Transverse colon (tissue), 4 donors: Measurements from ENCODE around the gene RFFL. TPM values are rescaled to one million over a fixed set of nuclear protein-coding genes. Genes with fewer than 3 reads are reported as not detected.

Source experiments
- DNase-seq: peaks from one replicate; pipeline ENCODE4 v3.0.0-alpha.2; 2019
- H3K27ac ChIP-seq, 4 donors: fragments of 200-600 bp; sonication (generic); 2 replicates each; pipeline ENCODE4 v1.5.1; 2016 to 2018; ENCODE audit warnings: inconsistent platforms in 4 of 4
- H3K27me3 ChIP-seq: fragments of 200-600 bp; sonication (generic); 2 replicates; pipeline ENCODE4 v1.5.1; 2017; ENCODE audit warnings: inconsistent platforms
- H3K36me3 ChIP-seq, 4 donors: fragments of 200-600 bp; sonication (generic); 2 replicates each; pipeline ENCODE4 v1.5.1; 2017 to 2019; ENCODE audit warnings: inconsistent platforms in 4 of 4
- H3K4me1 ChIP-seq, 4 donors: fragments of 200-600 bp; sonication (generic); 2 replicates each; pipeline ENCODE4 v1.5.1; 2017 to 2020; ENCODE audit warnings: inconsistent platforms in 4 of 4
- H3K4me3 ChIP-seq, 4 donors: fragments of 200-600 bp; sonication (generic); 1 replicate in 1 of 4; 2 replicates in 3 of 4; pipeline versions ENCODE4 v1.5.1 to v1.6.1; 2017 to 2019; ENCODE audit warnings: inconsistent platforms in 4 of 4
- H3K9me3 ChIP-seq, 2 donors: fragments of 200-600 bp; sonication (generic); 2 replicates each; pipeline ENCODE4 v1.5.1; 2017 to 2019; ENCODE audit warnings: inconsistent platforms in 2 of 2
- EP300 ChIP-seq: sonication (generic); formaldehyde crosslinking; IDR thresholded peaks from one replicate; pipeline ENCODE4 v1.6.1; 2017; ENCODE audit warnings: antibody characterized with exemption, low read depth
- POLR2A ChIP-seq: fragments of 450-650 bp; IDR thresholded peaks from one replicate; pipeline ENCODE4 v1.6.1; 2016; ENCODE audit warnings: antibody characterized with exemption, mild to moderate bottlenecking, moderate library complexity
- POLR2AphosphoS5 ChIP-seq, 3 donors: sonication (generic); formaldehyde crosslinking; IDR thresholded peaks; one replicate each; pipeline ENCODE4 v1.6.1; 2016; ENCODE audit warnings: antibody characterized with exemption in 3 of 3
- WGBS, 2 donors: methylation state at CpG; one replicate each; pipeline ENCODE4 v1.1.5; 2018; ENCODE audit warnings: low coverage in 1 of 2; 5-methylcytosine and 5-hydroxymethylcytosine counted together
- in situ Hi-C, 4 donors: fragments of 200-750 bp; cut with MboI; loops; one replicate each; pipeline versions ENCODE4 v1.15.0 to v1.15.1; 2017; ENCODE audit warnings: low sequenced_read_pairs in 3 of 4, low pct_ligation_motif_present in 1 of 4, low pct_unique_long_range_greater_than_20kb in 1 of 4
- intact Hi-C: fragments of 100-400 bp; cut with DNase I; formaldehyde crosslinking; loops from one replicate; pipeline ENCODE4 v1.15.1; 2023; ENCODE audit warnings: low total_unique reads
- total RNA-seq, 4 donors: library from RNA; depleted of rRNA; stranded (reverse); fragments of >200 nt; gene quantifications; one replicate each; pipeline ENCODE4 v1.1.0, GENCODE V29; 2016
- TF ChIP-seq, protein P1 (sequence below), 5 experiments: fragments of 200-600 bp in 3 of 5; fragments of 450-650 bp in 2 of 5; sonication (generic) in 3 of 5; IDR thresholded peaks; 1 replicate in 2 of 5; 2 replicates in 3 of 5; pipeline ENCODE4 v1.5.1; 2016 to 2017; ENCODE audit warnings: antibody characterized with exemption in 5 of 5, inconsistent platforms in 3 of 5, mild to moderate bottlenecking in 2 of 5, moderate library complexity in 1 of 5

RFFL gene
- total RNA-seq, 4 donors from 2014 or later, result 40.6 to 75.8 (median 50.7) TPM

DNA sequence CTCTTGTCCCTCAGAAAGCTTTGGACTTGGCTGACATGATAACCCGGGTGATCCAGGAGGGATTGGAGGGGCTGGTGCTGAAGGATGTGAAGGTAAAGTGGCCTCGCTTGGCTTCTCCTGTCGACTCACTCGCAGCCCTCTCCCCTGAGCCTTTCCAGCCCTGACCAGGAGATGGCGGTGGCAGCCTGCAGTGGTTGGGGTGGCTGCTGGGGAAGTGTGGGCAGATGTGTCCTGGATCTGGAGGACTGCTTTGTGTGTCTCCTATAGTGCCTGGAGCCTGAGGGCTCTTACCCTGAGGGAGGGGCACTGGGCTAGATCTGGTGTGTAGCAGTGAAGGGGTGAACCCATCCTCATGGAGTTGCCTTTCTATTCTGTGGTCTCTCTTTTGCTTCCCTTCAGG, 65.3 kb downstream of the RFFL start:
- intact Hi-C loops, result loop anchor here (1.0 kb wide), 1 partner anchor 91 kb away; no protein-coding TSS in a partner anchor
- Histone ChIP-seq H3K36me3 (peaks cover 0 to 16% (median 2%) of the 10 kb centered on the region in 4 donors), H3K4me3 (no peak overlapping the region), H3K27me3 (no peaks in the 10 kb centered on the region), H3K9me3 (no peaks in the 10 kb centered on the region), H3K27ac (peak overlapping the region; percentile 66 to 87 (median 76)), H3K4me1 (peaks cover 0 to 31% (median 5%) of the 10 kb centered on the region in 4 donors)
- 30 to 31% methylated on average over 2 to 5 of the region's 5 CpGs for WGBS, 2 donors
- in situ Hi-C loops, result loop anchor here (10.0 to 25.0 kb wide), 2 partner anchors 89 to 97 kb away; no protein-coding TSS in a partner anchor
- no peak for TF ChIP-seq POLR2A
- TF ChIP-seq EP300, result no peak
- TF ChIP-seq, protein P1, sequence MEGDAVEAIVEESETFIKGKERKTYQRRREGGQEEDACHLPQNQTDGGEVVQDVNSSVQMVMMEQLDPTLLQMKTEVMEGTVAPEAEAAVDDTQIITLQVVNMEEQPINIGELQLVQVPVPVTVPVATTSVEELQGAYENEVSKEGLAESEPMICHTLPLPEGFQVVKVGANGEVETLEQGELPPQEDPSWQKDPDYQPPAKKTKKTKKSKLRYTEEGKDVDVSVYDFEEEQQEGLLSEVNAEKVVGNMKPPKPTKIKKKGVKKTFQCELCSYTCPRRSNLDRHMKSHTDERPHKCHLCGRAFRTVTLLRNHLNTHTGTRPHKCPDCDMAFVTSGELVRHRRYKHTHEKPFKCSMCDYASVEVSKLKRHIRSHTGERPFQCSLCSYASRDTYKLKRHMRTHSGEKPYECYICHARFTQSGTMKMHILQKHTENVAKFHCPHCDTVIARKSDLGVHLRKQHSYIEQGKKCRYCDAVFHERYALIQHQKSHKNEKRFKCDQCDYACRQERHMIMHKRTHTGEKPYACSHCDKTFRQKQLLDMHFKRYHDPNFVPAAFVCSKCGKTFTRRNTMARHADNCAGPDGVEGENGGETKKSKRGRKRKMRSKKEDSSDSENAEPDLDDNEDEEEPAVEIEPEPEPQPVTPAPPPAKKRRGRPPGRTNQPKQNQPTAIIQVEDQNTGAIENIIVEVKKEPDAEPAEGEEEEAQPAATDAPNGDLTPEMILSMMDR (IDR thresholded peaks at IDR 0.05), result peak; percentile 76 to 94 (median 79)
- TF ChIP-seq POLR2AphosphoS5 (IDR thresholded peaks at IDR 0.05), result peak in 1 of 3 donors; percentile 24
- DNase-seq, result peak; percentile 80

DNA sequence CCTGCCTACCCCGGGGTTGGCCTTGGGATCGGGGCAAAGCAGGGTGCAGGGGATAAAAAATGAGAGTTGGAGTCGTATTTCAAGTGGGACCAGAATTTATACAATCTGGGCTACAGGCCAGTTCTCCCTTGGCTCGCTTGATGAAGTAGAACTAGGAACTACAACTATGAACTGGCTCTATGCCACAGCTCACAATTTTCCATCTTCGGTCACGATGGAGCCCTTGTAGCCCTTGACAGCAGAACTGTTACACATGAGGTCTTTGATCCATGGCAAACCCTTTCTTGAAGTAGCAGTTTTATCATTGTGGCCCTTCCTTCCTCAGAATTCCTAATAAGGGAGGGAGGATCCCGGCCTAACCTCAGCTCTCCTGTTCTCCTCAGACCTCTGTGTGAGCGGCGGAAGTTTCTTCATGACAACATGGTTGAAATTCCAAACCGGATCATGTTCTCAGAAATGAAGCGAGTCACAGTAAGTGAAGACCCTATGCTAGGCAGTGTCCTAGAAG, 66.1 kb downstream of the RFFL start:
- 28 to 55% methylated on average over 3 to 11 of the region's 11 CpGs for WGBS, 2 donors

DNA sequence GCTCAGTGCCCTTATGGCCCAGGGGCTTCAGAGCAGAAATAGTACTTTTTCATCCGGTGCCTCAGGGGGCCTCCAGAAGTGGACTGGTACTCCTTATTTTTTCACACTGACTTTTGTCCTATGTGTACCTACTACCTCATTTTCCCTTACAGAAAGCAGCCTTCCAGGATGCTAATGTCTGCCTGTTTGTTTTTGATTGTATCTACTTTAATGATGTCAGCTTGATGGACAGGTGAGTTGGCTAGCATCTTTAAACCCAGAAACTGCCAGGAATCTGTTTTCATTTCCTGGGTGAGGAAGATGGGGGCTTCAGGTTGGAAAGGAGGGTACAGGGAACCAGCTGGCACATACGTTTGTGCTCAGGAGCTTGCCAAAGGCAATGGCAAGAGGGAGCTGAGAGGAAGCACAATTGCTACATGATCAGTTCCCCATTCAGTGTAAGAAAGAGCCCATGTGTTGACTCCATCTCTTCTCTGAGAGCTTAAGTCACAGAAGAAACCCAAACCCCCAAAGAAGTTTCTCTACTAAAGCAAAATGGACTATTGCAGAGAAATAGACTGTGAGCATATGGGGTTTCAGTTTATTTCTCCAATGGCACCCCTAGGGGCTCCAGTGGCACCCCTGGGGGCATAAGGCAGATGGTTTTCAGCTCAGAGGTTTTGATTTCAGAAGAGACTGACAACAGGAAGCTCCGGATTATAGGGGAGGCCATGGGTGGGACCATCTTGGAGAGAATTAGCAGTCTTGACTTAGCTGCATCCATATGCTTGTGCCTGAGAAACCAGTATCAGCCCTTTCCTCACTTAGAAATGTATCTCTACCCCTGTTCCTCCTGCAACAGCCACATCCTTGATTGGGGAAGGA, 66.9 kb downstream of the RFFL start:
- H3K4me1 ChIP-seq, result peaks cover 0 to 30% (median 3%) of the 10 kb centered on the region in 4 donors
- TF ChIP-seq POLR2A, result no peak
- no peak for TF ChIP-seq EP300
- no peak for TF ChIP-seq POLR2AphosphoS5 (IDR thresholded peaks at IDR 0.05)
- TF ChIP-seq, protein P1 (IDR thresholded peaks at IDR 0.05), result no peak
- H3K27me3 ChIP-seq, result no peaks in the 10 kb centered on the region
- H3K27ac ChIP-seq, result peak overlapping the region; percentile 54 to 87 (median 70)
- no peak for DNase-seq
- H3K9me3 ChIP-seq, result no peaks in the 10 kb centered on the region
- peaks cover 0 to 23% (median 6%) of the 10 kb centered on the region in 4 donors for H3K36me3 ChIP-seq
- no peak overlapping the region for H3K4me3 ChIP-seq
- 67 to 75% methylated on average over 1 to 3 of the region's 3 CpGs for WGBS, 2 donors
- in situ Hi-C loops, result loop anchor here (10.0 to 25.0 kb wide), 2 partner anchors 91 to 98 kb away; no protein-coding TSS in a partner anchor
- intact Hi-C loops, result no loop called here

More for the DNA sequence above, 66.1 kb downstream of the RFFL start:
- Histone ChIP-seq H3K4me1 (peaks cover 0 to 31% (median 5%) of the 10 kb centered on the region in 4 donors), H3K27ac (peak overlapping the region; percentile 66 to 87 (median 76)), H3K9me3 (no peaks in the 10 kb centered on the region), H3K4me3 (no peak overlapping the region), H3K36me3 (peaks cover 0 to 16% (median 3%) of the 10 kb centered on the region in 4 donors), H3K27me3 (no peaks in the 10 kb centered on the region)
- in situ Hi-C loops, result loop anchor here (10.0 to 25.0 kb wide), 2 partner anchors 90 to 97 kb away; no protein-coding TSS in a partner anchor
- peak; percentile 19 for TF ChIP-seq EP300
- peak; percentile 32 to 71 (median 46) for TF ChIP-seq POLR2AphosphoS5 (IDR thresholded peaks at IDR 0.05)
- TF ChIP-seq, protein P1 (IDR thresholded peaks at IDR 0.05), result no peak
- DNase-seq, result peak; percentile 38
- intact Hi-C loops, result no loop called here

DNA sequence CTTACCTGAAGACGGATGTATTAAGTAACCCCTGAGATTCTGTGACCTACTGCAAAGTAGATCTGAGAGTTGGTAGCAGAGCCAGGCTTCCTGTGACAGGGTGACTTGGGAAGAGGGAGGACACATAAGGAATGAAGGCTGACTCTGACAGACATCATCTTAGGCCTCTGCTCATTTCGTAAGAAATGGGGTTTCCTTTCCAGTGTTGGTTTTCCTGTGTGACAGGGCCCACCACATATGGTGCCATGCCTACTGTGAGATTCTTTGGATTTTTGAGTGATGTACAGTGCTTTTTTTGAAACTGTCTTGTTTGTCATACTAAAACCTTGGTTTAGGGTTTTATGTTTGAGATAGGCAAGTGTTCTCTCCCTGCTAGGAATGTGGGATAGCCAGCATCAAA, 70.5 kb downstream of the RFFL start:
- no peak for TF ChIP-seq POLR2A
- TF ChIP-seq POLR2AphosphoS5 (IDR thresholded peaks at IDR 0.05), result no peak
- TF ChIP-seq, protein P1 (IDR thresholded peaks at IDR 0.05), result no peak
- TF ChIP-seq EP300, result no peak

More for the DNA sequence above, 70.5 kb downstream of the RFFL start:
- H3K27ac ChIP-seq, result no peak overlapping the region
- H3K27me3 ChIP-seq, result no peaks in the 10 kb centered on the region
- in situ Hi-C loops, result loop anchor here (10.0 to 25.0 kb wide), 2 partner anchors 94 to 102 kb away; no protein-coding TSS in a partner anchor
- intact Hi-C loops, result no loop called here
- DNase-seq, result no peak
- no peaks in the 10 kb centered on the region for H3K9me3 ChIP-seq
- no peak overlapping the region for H3K4me3 ChIP-seq
- peaks cover 6 to 37% (median 16%) of the 10 kb centered on the region in 4 donors for H3K4me1 ChIP-seq
- H3K36me3 ChIP-seq, result peaks cover 0 to 23% (median 8%) of the 10 kb centered on the region in 4 donors
- 80 to 82% methylated on average over 1 to 2 of the region's 2 CpGs for whole genome bisulfite sequencing, 2 donors
